ENCODE data around the gene EDNRA. TPM values are rescaled to one million over a fixed set of nuclear protein-coding genes. Genes with fewer than 3 reads are reported as not detected.

The EDNRA gene
- total and polyA plus RNA-seq, 2 of the 8 experiments (the other 6 are each of a cell fraction or from before 2014, with no cell fraction given): 1.7 to 3.3 TPM

DNA sequence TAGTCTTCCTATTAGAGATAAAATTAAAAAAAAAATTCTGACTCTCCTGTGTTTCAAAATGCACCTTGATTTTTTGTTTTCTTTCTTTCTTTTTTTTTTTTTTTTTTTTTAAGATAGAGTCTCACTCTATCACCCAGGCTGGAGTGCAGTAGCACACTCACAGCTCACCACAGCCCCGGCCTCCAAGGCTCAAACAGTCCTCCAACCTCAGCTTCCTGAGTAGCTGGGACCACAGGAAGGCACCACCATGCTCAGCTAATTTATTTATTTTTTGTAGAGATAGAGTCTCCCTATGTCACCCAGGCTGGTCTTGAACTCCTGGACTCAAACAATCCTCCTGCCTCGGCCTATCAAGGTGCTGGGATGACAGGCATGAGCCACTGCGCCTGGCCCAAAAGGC, 95.2 kb downstream of the EDNRA start:
- TF ChIP-seq SAP30 (IDR thresholded peaks at IDR 0.05; ENCODE audit: insufficient read depth, insufficient replicate concordance, low read length): no peak
- TF ChIP-seq BACH1 (IDR thresholded peaks at IDR 0.05; ENCODE audit: low read length): no peak
- no peak for TF ChIP-seq SP4 (IDR thresholded peaks at IDR 0.05; ENCODE audit: low read length)
- TF ChIP-seq E2F6 (IDR thresholded peaks at IDR 0.05): no peak
- no peak overlapping the region for H4K91ac ChIP-seq (replicated peaks; ENCODE audit: insufficient read length, low read length)
- FAIRE-seq (no peak), DNase-seq (ENCODE audit: low read depth in 1 of 2, low spot score in 2 of 2) (no peak)
- no peak overlapping the region for H3K14ac ChIP-seq (ENCODE audit: insufficient read length)
- H3K79me1 ChIP-seq (ENCODE audit: low read depth, low read length): no peaks in the 10 kb centered on the region
- no peaks in the 10 kb centered on the region for H3K79me2 ChIP-seq (ENCODE audit: control insufficient read depth in 1 of 2, insufficient read depth in 2 of 2, low read length in 2 of 2)
- no peak overlapping the region for H2AK5ac ChIP-seq (ENCODE audit: low read depth, low read length)
- no peak overlapping the region for H3K9ac ChIP-seq (replicated peaks in 1 of 4; ENCODE audit: extremely low read depth in 1 of 4, low read depth in 3 of 4, low read length in 3 of 4)
- POLR2A ChIA-PET (ENCODE audit: partially characterized antibody): no interaction called here
- H2BK20ac ChIP-seq (ENCODE audit: low read length): no peak overlapping the region
- H3K27ac ChIP-seq (ENCODE audit: low read depth, low read length): no peak overlapping the region
- H4K20me1 ChIP-seq (replicated peaks in 1 of 2; ENCODE audit: control insufficient read depth in 1 of 2, insufficient read depth in 2 of 2, low read length in 2 of 2): no peaks in the 10 kb centered on the region
- H3K23me2 ChIP-seq (ENCODE audit: low read depth, low read length): no peaks in the 10 kb centered on the region; the same call in 1 of the 2 replicates
- H3K36me3 ChIP-seq (ENCODE audit: control insufficient read depth in 2 of 4, insufficient read depth in 4 of 4, low read length in 3 of 4): no peaks in the 10 kb centered on the region
- H3K4me2 ChIP-seq (ENCODE audit: insufficient read depth in 1 of 2, low read depth in 2 of 2, low read length in 2 of 2): no peak overlapping the region
- H2BK15ac ChIP-seq (ENCODE audit: low read length): no peak overlapping the region
- no peak overlapping the region for H2BK120ac ChIP-seq (replicated peaks; ENCODE audit: low read depth, low read length)
- H4K8ac ChIP-seq (ENCODE audit: extremely low read depth, insufficient read depth, low read length): no peak overlapping the region
- CTCF ChIA-PET (ENCODE audit: partially characterized antibody): interaction anchor here (0.7 to 1.3 kb wide), 4 partner anchors 14 to 291 kb away, joined by 3 to 6 read pairs (median 4); no protein-coding TSS in a partner anchor
- H2AFZ ChIP-seq (ENCODE audit: low read length): no peak overlapping the region
- no peak overlapping the region for H3K56ac ChIP-seq (replicated peaks; ENCODE audit: insufficient read length, low read depth, low read length)
- H3K4me3 ChIP-seq (ENCODE audit: extremely low read depth in 1 of 4, insufficient read depth in 2 of 4, low read depth in 3 of 4, low read length in 4 of 4): no peak overlapping the region
- 87% methylated on average over 3 of the region's 3 CpGs; no CpG with 5 or more reads in 1 of the 2 experiments for WGBS, 2 experiments (ENCODE audit: extremely low coverage in 1 of 2, insufficient coverage in 1 of 2, insufficient read length in 1 of 2, insufficient replicate concordance in 2 of 2, low coverage in 1 of 2, low lambda C conversion rate in 2 of 2, missing lambda C conversion rate in 1 of 2)
- H4K5ac ChIP-seq (ENCODE audit: insufficient read length, low read depth, low read length): no peak overlapping the region
- no peak overlapping the region for H3K18ac ChIP-seq (ENCODE audit: extremely low read depth, low read length)
- H3K4ac ChIP-seq (replicated peaks; ENCODE audit: insufficient read length, low read depth, low read length): no peak overlapping the region
- no peaks in the 10 kb centered on the region for H3K27me3 ChIP-seq (replicated peaks in 1 of 4; ENCODE audit: control insufficient read depth in 3 of 4, extremely low read depth in 1 of 4, insufficient read depth in 3 of 4, low read length in 3 of 4)
- no peaks in the 10 kb centered on the region; a peak in 1 of 7 replicates for H3K4me1 ChIP-seq (replicated peaks in 1 of 4; ENCODE audit: control insufficient read depth in 3 of 4, insufficient read depth in 4 of 4, low read length in 3 of 4)
- H2BK5ac ChIP-seq (ENCODE audit: low read depth, low read length): no peak overlapping the region
- H2BK12ac ChIP-seq (ENCODE audit: low read depth, low read length): no peak overlapping the region
- H3K23ac ChIP-seq (ENCODE audit: insufficient read length): no peak overlapping the region
- H3K9me3 ChIP-seq (ENCODE audit: insufficient read depth in 2 of 2, low read depth in 1 of 2, low read length in 1 of 2): no peaks in the 10 kb centered on the region

Measured in H1 (cell line).